GM23338 (cell line): ENCODE results near the gene IGSF21.

Experiments
- CREB1 ChIP-seq: fragments of 250-450 bp; sonication (Bioruptor Pico); IDR thresholded peaks from 2 replicates; pipeline ENCODE4 v1.5.0; 2020; ENCODE audit warnings: low read depth, mild to moderate bottlenecking, moderate library complexity
- CTCF ChIP-seq, 2 experiments: fragments of 200-600 bp in 1 of 2; sonication (generic) in 1 of 2; conservative IDR thresholded peaks; 2 replicates each; pipeline versions ENCODE4 v1.5.1 to v1.6.1; 2016 to 2017; ENCODE audit warnings: antibody characterized with exemption in 2 of 2, low read depth in 2 of 2, mild to moderate bottlenecking in 2 of 2, moderate library complexity in 1 of 2
- ETS1 ChIP-seq: IDR thresholded peaks from 2 replicates; pipeline ENCODE4 v1.6.1; 2016; ENCODE audit warnings: antibody characterized with exemption
- EZH2 ChIP-seq: fragments of 200-600 bp; sonication (generic); IDR thresholded peaks from one replicate; pipeline ENCODE4 v1.8.0; 2017; ENCODE audit warnings: antibody characterized with exemption, mild to moderate bottlenecking, low read depth; ENCODE audit not compliant: unreplicated experiment
- EZH2phosphoT487 ChIP-seq: fragments of 200-600 bp; sonication (generic); IDR thresholded peaks from one replicate; pipeline ENCODE4 v1.8.1; 2018; ENCODE audit warnings: antibody characterized with exemption; ENCODE audit not compliant: unreplicated experiment
- JUNB ChIP-seq: IDR thresholded peaks from one replicate; pipeline ENCODE4 v1.6.1; 2016; ENCODE audit warnings: antibody characterized with exemption; ENCODE audit not compliant: unreplicated experiment
- POLR2AphosphoS5 ChIP-seq: IDR thresholded peaks from 2 replicates; pipeline ENCODE4 v1.6.1; 2016; ENCODE audit warnings: antibody characterized with exemption, low read depth
- REST ChIP-seq: IDR thresholded peaks from one replicate; pipeline ENCODE4 v1.6.1; 2018; ENCODE audit warnings: antibody characterized with exemption; ENCODE audit not compliant: unreplicated experiment
- STAT1 ChIP-seq: IDR thresholded peaks from one replicate; pipeline ENCODE4 v1.6.1; 2016; ENCODE audit warnings: antibody characterized with exemption; ENCODE audit not compliant: unreplicated experiment
- ZNF114 ChIP-seq: fragments of 250-450 bp; sonication (Bioruptor Pico); IDR thresholded peaks from 2 replicates; pipeline ENCODE4 v1.5.0; 2020; ENCODE audit warnings: mild to moderate bottlenecking, moderate library complexity
- ZNF331 ChIP-seq: fragments of 250-450 bp; sonication (Bioruptor Pico); IDR thresholded peaks from 2 replicates; pipeline ENCODE4 v1.5.0; 2020; ENCODE audit warnings: low read depth, mild to moderate bottlenecking, moderate library complexity

GRCh38 chr1:18179009-18179408 lies 71.4 kb downstream of the IGSF21 start:
- no peak for TF ChIP-seq CTCF (conservative IDR thresholded peaks at IDR 0.05; ENCODE audit: low read depth in 2 of 2)
- no peak for TF ChIP-seq ZNF331 (CRISPR knock-in tag)
- TF ChIP-seq EZH2: no peak
- TF ChIP-seq REST: no peak
- TF ChIP-seq ETS1: no peak
- TF ChIP-seq EZH2phosphoT487: no peak
- TF ChIP-seq POLR2AphosphoS5: no peak
- TF ChIP-seq ZNF114 (CRISPR knock-in tag): no peak
- no peak for TF ChIP-seq CREB1 (CRISPR knock-in tag)
- no peak for TF ChIP-seq JUNB
- no peak for TF ChIP-seq STAT1
